NK-92 (cell line): ENCODE results near the gene STUB1.

Experiments
- DNase-seq: peaks from one replicate; lab custom pipeline; 2025; ENCODE audit not compliant: unreplicated experiment; lab: John Stamatoyannopoulos, UW

STUB1 gene

DNA sequence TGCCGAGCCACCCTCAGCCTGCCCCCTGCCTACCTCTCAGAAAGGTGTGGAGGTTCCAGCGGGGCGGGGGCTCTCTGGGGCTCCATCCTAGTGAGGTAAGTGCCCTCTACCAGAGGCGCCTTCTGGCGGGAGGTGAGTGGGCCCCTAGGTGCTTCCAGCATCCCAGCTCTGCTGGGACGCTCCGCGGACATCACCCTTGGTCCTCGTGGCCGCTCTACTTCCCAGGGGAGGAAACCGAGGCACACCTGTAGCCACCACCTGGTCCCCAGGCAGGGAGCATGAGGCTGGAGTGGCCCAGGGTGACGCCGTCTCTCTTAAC lies 37.2 kb upstream of the STUB1 start:
- no peak for DNase-seq

- no peak for DNase-seq
Measured at GRCh38 chr16:644556-644955, 35.7 kb upstream of the STUB1 start.

GRCh38 chr16:645852-646678 lies 34.1 kb upstream of the STUB1 start:
- DNase-seq, result no peak

GRCh38 chr16:646679-647172 lies 33.5 kb upstream of the STUB1 start:
- no peak for DNase-seq

GRCh38 chr16:647173-647902 lies 32.9 kb upstream of the STUB1 start:
- DNase-seq, result no peak

DNA sequence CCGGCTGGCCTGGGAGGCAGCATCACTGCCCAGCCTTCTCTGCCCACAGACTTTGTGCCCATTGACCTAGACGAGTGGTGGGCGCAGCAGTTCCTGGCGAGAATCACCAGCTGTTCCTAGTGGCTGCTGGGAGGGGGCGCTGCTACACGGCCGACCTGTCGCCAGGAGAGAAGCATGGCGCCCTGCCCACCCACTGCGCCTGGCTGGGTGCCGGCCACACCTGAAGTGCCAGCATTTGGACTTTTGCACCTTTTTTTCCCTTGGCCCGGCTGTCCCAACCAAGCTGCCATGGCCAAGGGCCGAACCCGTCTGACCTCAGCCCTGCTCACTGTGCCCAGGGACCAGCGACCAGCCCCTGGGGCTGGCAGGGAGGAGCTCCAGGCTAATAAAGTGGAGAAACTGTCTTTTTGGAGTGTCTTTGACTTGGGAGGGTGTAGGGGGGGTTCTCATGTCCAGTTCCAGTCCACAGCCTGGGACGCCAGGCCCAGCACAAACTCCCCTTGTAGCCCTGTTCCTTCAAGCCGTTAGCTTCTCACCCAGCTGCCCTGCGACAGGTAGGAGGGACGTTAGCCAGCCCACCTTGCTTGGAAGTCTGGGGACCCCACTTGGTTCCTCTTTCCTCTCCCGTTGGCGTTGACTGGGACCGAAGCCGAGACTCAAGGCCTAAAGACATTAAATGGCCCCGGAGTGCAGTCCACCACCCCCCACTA lies 32.0 kb upstream of the STUB1 start:
- DNase-seq, result no peak

- DNase-seq, result peak; percentile 54
Measured at GRCh38 chr16:648781-649589, 31.2 kb upstream of the STUB1 start, which contains the start of gene WDR90. WDR90 (plus strand) TSS chr16:649365; CDS start chr16:649417, 52 bp downstream.

GRCh38 chr16:649631-650030 lies 30.6 kb upstream of the STUB1 start:
- no peak for DNase-seq

DNA sequence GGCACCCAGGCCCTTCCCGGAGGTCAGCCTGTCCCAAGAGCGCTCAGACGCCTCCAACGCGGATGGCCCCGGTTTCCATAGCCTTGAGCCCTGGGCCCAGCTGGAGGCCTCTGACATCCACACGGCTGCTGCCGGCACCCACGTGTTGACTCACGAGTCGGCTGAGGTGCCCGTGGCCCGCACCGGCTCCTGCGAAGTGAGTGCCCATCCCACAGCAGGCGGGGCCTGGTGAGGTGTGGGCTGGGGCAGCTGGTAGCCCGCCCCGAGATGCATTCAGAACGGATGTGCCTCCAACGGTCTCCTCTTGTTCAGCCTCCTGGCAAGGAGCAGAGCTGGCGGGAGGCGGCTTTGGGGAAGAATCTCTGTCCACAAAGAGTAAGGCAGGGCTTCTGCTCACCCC lies 28.4 kb upstream of the STUB1 start:
- no peak for DNase-seq

- no peak for DNase-seq
Measured at GRCh38 chr16:652454-653305, 27.5 kb upstream of the STUB1 start.

GRCh38 chr16:654034-654433 lies 26.2 kb upstream of the STUB1 start:
- no peak for DNase-seq

- DNase-seq, result no peak
Measured at GRCh38 chr16:657487-657886, 22.7 kb upstream of the STUB1 start.

GRCh38 chr16:658679-659571 lies 21.3 kb upstream of the STUB1 start:
- DNase-seq, result no peak

DNA sequence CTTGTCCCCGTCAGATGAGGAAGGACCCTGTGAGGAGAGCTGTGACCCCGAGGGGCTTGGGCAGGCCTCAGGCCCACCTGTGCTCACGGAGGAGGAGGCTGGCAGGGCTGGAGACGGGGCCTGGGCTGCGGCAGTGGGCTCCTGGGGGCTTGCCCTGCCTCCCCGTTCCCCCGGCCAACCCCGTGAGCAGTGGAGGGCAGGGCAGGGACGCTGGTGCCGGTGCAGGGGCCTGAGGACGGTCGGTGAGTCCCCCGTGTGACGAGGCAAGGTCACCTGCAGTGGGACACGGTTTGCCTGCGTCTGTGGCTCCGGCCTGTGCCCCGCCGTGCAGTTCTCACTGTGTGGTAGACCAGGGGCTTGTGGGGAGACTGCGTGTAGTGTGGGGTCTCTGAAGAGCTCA lies 20.6 kb upstream of the STUB1 start:
- no peak for DNase-seq

DNA sequence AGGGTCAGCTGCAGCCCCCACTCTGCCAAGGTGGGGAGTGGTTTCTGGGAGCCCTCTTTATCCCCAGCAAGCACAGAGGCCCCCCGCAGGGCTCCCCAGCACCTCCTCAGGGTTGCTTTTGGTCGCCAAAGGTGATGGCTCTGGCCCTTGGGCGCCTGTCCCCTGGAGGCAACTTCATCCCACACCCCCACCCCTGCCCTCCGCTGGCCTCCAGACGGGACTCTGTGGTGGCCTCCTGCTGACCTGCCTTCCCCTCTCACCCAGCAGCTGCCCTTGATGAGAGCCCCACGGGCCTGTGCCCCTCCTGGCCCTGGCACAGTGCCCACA lies 20.1 kb upstream of the STUB1 start:
- DNase-seq, result no peak

GRCh38 chr16:660459-661183 lies 19.6 kb upstream of the STUB1 start:
- DNase-seq, result no peak

DNA sequence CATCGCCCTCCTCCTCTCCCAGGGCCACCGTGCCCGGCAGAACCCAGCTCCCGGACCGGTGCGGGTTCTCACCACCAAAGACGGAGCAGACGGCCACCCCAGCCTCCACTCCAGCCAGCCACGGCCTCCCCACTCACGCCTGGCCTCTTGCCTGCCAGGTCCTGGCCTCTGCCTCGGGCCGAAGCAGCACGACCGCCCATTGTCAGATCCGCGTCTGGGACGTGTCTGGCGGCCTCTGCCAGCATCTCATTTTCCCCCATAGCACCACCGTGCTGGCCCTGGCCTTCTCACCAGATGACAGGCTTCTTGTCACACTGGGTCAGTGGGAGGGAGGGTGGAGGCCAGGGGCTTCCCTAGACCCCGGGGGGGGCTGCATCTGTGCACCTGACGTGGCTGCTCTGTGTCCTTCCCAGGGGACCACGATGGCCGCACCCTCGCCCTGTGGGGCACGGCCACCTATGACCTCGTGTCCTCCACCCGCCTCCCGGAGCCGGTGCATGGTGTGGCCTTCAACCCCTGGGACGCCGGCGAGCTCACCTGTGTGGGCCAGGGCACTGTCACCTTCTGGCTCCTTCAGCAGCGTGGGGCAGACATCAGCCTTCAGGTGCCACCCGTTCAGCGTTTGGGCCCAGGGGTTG lies 18.9 kb upstream of the STUB1 start:
- no peak for DNase-seq

GRCh38 chr16:662095-662494 lies 18.1 kb upstream of the STUB1 start:
- no peak for DNase-seq
